Upper lobe of left lung (tissue), 6 donors: ENCODE measurements around the gene BCL10. TPM values are rescaled to one million over a fixed set of nuclear protein-coding genes. Genes with fewer than 3 reads are reported as not detected.

Source experiments
- ATAC-seq, 2 donors: fragments of 200-7000 bp; cut with Tn5 transposase; one replicate each; pipeline ENCODE4 v1.9.1; 2022; ENCODE audit warnings: mild to moderate bottlenecking in 2 of 2, moderate library complexity in 2 of 2; ENCODE audit not compliant: low FRiP score in 2 of 2
- DNase-seq, 2 donors: peaks; one replicate each; pipeline ENCODE4 v3.0.0-alpha.2; 2019 to 2020
- H3K27ac ChIP-seq, 4 donors: fragments of 200-600 bp; sonication (generic); one replicate each; pipeline ENCODE4 v1.5.1; 2016 to 2019
- H3K27me3 ChIP-seq, 4 donors: fragments of 200-600 bp; sonication (generic); one replicate each; pipeline ENCODE4 v1.5.1; 2017 to 2019
- H3K36me3 ChIP-seq, 4 donors: fragments of 200-600 bp; sonication (generic); one replicate each; pipeline ENCODE4 v1.5.1; 2016 to 2019
- H3K4me1 ChIP-seq, 4 donors: fragments of 200-600 bp; sonication (generic); one replicate each; pipeline ENCODE4 v1.5.1; 2018 to 2019
- H3K4me3 ChIP-seq, 4 donors: fragments of 200-600 bp; sonication (generic); one replicate each; pipeline ENCODE4 v1.5.1; 2017 to 2019; ENCODE audit warnings: mild to moderate bottlenecking in 2 of 4, moderate library complexity in 1 of 4
- H3K9me3 ChIP-seq, 4 donors: fragments of 200-600 bp; sonication (generic); one replicate each; pipeline ENCODE4 v1.5.1; 2018 to 2019
- EP300 ChIP-seq, 4 donors: sonication (generic); formaldehyde crosslinking; IDR thresholded peaks; one replicate each; pipeline ENCODE4 v1.5.1; 2017; ENCODE audit warnings: antibody characterized with exemption in 4 of 4, control low read depth in 2 of 4
- POLR2A ChIP-seq, 4 donors: fragments of 450-650 bp; IDR thresholded peaks; one replicate each; pipeline ENCODE4 v1.5.1; 2016 to 2017; ENCODE audit warnings: antibody characterized with exemption in 4 of 4, mild to moderate bottlenecking in 2 of 4
- POLR2AphosphoS5 ChIP-seq, 2 donors: sonication (generic); formaldehyde crosslinking; IDR thresholded peaks; one replicate each; pipeline ENCODE4 v1.5.1; 2017; ENCODE audit warnings: antibody characterized with exemption in 2 of 2
- WGBS, 2 donors: methylation state at CpG; one replicate each; pipeline ENCODE4 v1.1.5; 2017 to 2018; 5-methylcytosine and 5-hydroxymethylcytosine counted together
- total RNA-seq, 6 donors: library from RNA; depleted of rRNA in 4 of 6; stranded (reverse); fragments of >200 nt in 4 of 6; gene quantifications; one replicate each; pipeline versions ENCODE4 v1.1.0 to v1.2.1, GENCODE V29; 2016 to 2021
- TF ChIP-seq, protein P1 (sequence below), 6 experiments: fragments of 450-650 bp in 4 of 6; fragments of 200-600 bp in 2 of 6; sonication (generic) in 2 of 6; IDR thresholded peaks; one replicate each; pipeline ENCODE4 v1.5.1; 2016 to 2019; ENCODE audit warnings: antibody characterized with exemption in 6 of 6
- donor health status: DM: no; HTN: no; CAD: no; lungs with moderate emphysema.
- donor health status: DM: no; HTN: yes; CAD: no; lungs with severe emphysema.

Gene BCL10
- total RNA-seq, 6 donors from 2014 or later = 14.5 to 31.0 (median 20.4) TPM

DNA sequence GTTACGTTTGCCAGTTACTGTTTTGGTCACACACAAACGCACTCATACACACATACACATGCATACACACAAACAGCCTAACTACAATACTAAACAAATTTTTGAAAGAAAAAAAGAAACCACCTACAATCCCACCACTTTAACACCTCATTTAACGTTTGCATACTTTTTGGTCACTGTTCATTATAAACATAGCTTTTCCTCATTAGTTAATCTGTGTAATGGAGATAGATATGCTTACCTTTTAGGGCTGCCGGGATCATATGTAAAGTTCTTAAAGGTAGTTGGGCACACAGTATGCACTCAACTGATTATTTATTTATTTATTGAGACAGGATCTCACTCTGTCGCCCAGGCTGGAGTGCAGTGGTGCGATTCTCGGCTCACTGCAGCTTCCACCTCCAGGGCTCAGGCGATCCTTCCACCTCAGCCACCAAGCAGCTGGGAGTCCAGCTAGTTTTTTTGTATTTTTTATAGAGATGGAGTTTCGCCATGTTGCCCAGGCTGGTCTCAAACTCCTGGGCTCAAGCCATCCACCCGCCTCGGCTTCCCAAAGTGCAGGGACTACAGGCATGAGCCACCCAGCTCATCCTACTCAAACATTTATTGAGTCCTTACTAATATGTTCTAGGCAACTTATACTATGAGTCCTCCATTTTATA is 677 bp upstream of the BCL10 start:
- peak overlapping the region in 3 of 4 donors; percentile 74 to 93 (median 76) for H3K4me3 ChIP-seq
- peaks cover 0 to 5% (median 0%) of the 10 kb centered on the region in 4 donors for H3K36me3 ChIP-seq
- peak in 1 of 4 donors; percentile 25 for TF ChIP-seq POLR2A (IDR thresholded peaks at IDR 0.05)
- no peak for TF ChIP-seq EP300 (IDR thresholded peaks at IDR 0.05)
- ATAC-seq = no peak
- H3K9me3 ChIP-seq = no peaks in the 10 kb centered on the region
- H3K4me1 ChIP-seq = peaks cover 28 to 39% (median 28%) of the 10 kb centered on the region in 4 donors
- H3K27me3 ChIP-seq = no peaks in the 10 kb centered on the region
- WGBS, 2 donors = 56 to 62% methylated on average over 11 of the region's 11 CpGs
- no peak for DNase-seq
- H3K27ac ChIP-seq = peak overlapping the region; percentile 93 to 100 (median 98)

DNA sequence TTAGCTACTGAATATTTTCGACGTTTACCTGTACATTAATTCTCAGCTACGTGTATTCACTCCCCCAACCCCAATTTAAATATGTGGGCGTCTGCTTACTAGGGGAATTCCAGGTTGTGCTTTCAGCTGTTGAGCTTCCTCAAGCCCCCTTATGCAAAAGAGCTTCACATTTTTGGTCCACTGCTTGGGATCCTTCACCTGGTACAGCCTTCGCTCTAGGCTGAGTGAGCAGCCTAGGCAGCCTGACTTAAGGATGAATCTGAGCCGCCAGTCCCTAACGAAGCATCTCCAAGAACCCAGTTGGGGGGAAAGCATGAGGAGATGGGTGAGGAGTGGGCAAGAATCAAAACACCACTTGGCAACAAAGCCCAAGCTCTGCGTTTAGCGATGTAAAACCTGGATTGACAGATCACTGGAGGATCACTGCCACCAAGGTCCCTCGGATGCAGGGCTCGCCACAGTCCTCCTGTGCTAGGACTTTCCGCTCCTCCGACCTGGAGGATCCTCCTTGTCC is 674 bp downstream of the BCL10 start:
- DNase-seq (no peak), ATAC-seq (peak in 1 of 2 donors; percentile 0)
- Histone ChIP-seq H3K27ac (peak overlapping the region; percentile 93 to 100 (median 98)), H3K36me3 (peaks cover 0 to 16% (median 0%) of the 10 kb centered on the region in 4 donors), H3K4me1 (peaks cover 32 to 42% (median 35%) of the 10 kb centered on the region in 4 donors), H3K9me3 (no peaks in the 10 kb centered on the region), H3K27me3 (no peaks in the 10 kb centered on the region), H3K4me3 (peak overlapping the region; percentile 74 to 93 (median 76))
- no peak for TF ChIP-seq POLR2AphosphoS5 (IDR thresholded peaks at IDR 0.05)
- TF ChIP-seq, protein P1, sequence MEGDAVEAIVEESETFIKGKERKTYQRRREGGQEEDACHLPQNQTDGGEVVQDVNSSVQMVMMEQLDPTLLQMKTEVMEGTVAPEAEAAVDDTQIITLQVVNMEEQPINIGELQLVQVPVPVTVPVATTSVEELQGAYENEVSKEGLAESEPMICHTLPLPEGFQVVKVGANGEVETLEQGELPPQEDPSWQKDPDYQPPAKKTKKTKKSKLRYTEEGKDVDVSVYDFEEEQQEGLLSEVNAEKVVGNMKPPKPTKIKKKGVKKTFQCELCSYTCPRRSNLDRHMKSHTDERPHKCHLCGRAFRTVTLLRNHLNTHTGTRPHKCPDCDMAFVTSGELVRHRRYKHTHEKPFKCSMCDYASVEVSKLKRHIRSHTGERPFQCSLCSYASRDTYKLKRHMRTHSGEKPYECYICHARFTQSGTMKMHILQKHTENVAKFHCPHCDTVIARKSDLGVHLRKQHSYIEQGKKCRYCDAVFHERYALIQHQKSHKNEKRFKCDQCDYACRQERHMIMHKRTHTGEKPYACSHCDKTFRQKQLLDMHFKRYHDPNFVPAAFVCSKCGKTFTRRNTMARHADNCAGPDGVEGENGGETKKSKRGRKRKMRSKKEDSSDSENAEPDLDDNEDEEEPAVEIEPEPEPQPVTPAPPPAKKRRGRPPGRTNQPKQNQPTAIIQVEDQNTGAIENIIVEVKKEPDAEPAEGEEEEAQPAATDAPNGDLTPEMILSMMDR (IDR thresholded peaks at IDR 0.05) = no peak
- TF ChIP-seq POLR2A (IDR thresholded peaks at IDR 0.05) = no peak
- no peak for TF ChIP-seq EP300 (IDR thresholded peaks at IDR 0.05)
- WGBS, 2 donors = 1% methylated on average over 11 to 13 of the region's 13 CpGs

DNA sequence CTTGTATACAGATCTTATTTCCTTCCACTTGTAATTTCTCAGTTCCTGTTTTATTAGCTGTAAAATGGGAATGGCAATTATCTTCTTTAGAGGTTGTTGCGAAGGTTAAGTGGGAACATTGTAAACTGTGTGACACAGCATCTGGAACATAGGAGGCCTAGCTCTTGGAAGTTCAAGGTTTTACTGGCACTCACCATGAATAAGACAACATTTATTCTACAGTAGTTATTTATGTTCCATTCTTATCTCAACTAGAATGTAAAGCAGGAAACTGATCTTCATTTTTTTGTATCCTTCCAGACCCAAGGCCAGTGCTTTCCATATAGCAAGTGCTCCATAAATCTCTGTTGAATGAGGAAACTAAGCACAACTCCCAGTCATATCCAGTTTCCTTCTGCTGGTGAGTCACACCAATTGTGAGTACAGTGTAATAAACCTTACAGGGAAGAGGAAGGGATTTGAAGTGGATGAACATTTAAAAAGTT is 1.4 kb downstream of the BCL10 start:
- Histone ChIP-seq H3K27me3 (no peaks in the 10 kb centered on the region), H3K4me3 (peak overlapping the region in 3 of 4 donors; percentile 74 to 93 (median 76)), H3K36me3 (peaks cover 3 to 23% (median 5%) of the 10 kb centered on the region in 4 donors), H3K27ac (peak overlapping the region; percentile 93 to 100 (median 98)), H3K4me1 (peaks cover 32 to 42% (median 36%) of the 10 kb centered on the region in 4 donors), H3K9me3 (no peaks in the 10 kb centered on the region)
- ATAC-seq = no peak
- DNase-seq = no peak
- TF ChIP-seq, protein P1 (IDR thresholded peaks at IDR 0.05) = no peak
- TF ChIP-seq POLR2A (IDR thresholded peaks at IDR 0.05) (no peak), POLR2AphosphoS5 (IDR thresholded peaks at IDR 0.05) (peak in 1 of 2 donors; percentile 35), EP300 (IDR thresholded peaks at IDR 0.05) (no peak)
- 27 to 39% methylated on average over 1 of the region's 1 CpG for WGBS, 2 donors

- DNase-seq (no peak), ATAC-seq (no peak)
- H3K27ac ChIP-seq = no peak overlapping the region
- H3K27me3 ChIP-seq = no peaks in the 10 kb centered on the region
- H3K4me3 ChIP-seq = no peak overlapping the region
- H3K4me1 ChIP-seq = peaks cover 32 to 41% (median 35%) of the 10 kb centered on the region in 4 donors
- no peaks in the 10 kb centered on the region for H3K9me3 ChIP-seq
- peaks cover 9 to 39% (median 19%) of the 10 kb centered on the region in 4 donors for H3K36me3 ChIP-seq
- no peak for TF ChIP-seq POLR2A (IDR thresholded peaks at IDR 0.05)
- TF ChIP-seq POLR2AphosphoS5 (IDR thresholded peaks at IDR 0.05) = no peak
- TF ChIP-seq EP300 (IDR thresholded peaks at IDR 0.05) = no peak
- TF ChIP-seq, protein P1 (IDR thresholded peaks at IDR 0.05) = no peak
Observed at GRCh38 chr1:85273397-85273796, 3.0 kb downstream of the BCL10 start.

GRCh38 chr1:85268801-85269585 is 7.4 kb downstream of the BCL10 start:
- H3K4me3 ChIP-seq = no peak overlapping the region
- TF ChIP-seq, protein P1 (IDR thresholded peaks at IDR 0.05) = no peak
- TF ChIP-seq POLR2AphosphoS5 (IDR thresholded peaks at IDR 0.05) (no peak), POLR2A (IDR thresholded peaks at IDR 0.05) (no peak), EP300 (IDR thresholded peaks at IDR 0.05) (no peak)
- ATAC-seq = no peak

More at GRCh38 chr1:85268801-85269585, 7.4 kb downstream of the BCL10 start:
- Histone ChIP-seq H3K27ac (no peak overlapping the region), H3K9me3 (no peaks in the 10 kb centered on the region), H3K27me3 (no peaks in the 10 kb centered on the region), H3K4me1 (peaks cover 15 to 22% (median 19%) of the 10 kb centered on the region in 4 donors), H3K36me3 (peaks cover 9 to 81% (median 36%) of the 10 kb centered on the region in 4 donors)
- 87 to 89% methylated on average over 5 of the region's 5 CpGs for WGBS, 2 donors
- DNase-seq = no peak
